NCI-H2171 (cell line): Measurements from ENCODE around the gene SLC27A1.

Experiments used
- DNase-seq: peaks from one replicate; lab custom pipeline; 2025; lab: John Stamatoyannopoulos, UW

Gene SLC27A1

GRCh38 chr19:17470068-17470841 is at the start of gene SLC27A1:
TSS of gene SLC27A1 (plus strand) at chr19:17470524. CDS start at chr19:17470541, 17 bp downstream.
- DNase-seq, result peak; percentile 98

GRCh38 chr19:17421942-17422341 is 48.4 kb upstream of the SLC27A1 start:
- no peak for DNase-seq

GRCh38 chr19:17423429-17424208 is 46.7 kb upstream of the SLC27A1 start:
- no peak for DNase-seq

GRCh38 chr19:17424743-17425365 is 45.5 kb upstream of the SLC27A1 start:
- DNase-seq, result no peak

- DNase-seq, result no peak
Observed at GRCh38 chr19:17429641-17430113, 40.6 kb upstream of the SLC27A1 start.

GRCh38 chr19:17431417-17431816 is 38.9 kb upstream of the SLC27A1 start:
- no peak for DNase-seq

- no peak for DNase-seq
Observed at GRCh38 chr19:17435218-17435617, 35.1 kb upstream of the SLC27A1 start.

- DNase-seq, result no peak
Observed at GRCh38 chr19:17436094-17436873, 34.0 kb upstream of the SLC27A1 start.

GRCh38 chr19:17436874-17437267 is 33.5 kb upstream of the SLC27A1 start:
- no peak for DNase-seq

GRCh38 chr19:17441241-17442021 is 28.9 kb upstream of the SLC27A1 start:
- DNase-seq, result no peak

- DNase-seq, result no peak
Observed at GRCh38 chr19:17445526-17446165, 24.7 kb upstream of the SLC27A1 start.

GRCh38 chr19:17447704-17448130 is 22.6 kb upstream of the SLC27A1 start:
- no peak for DNase-seq

GRCh38 chr19:17448131-17448967 is 22.0 kb upstream of the SLC27A1 start, which contains the start of gene TMEM221:
TSS of gene TMEM221 (minus strand) at chr19:17448668. CDS start at chr19:17448462, 206 bp downstream.
- DNase-seq, result no peak

- no peak for DNase-seq
Observed at GRCh38 chr19:17450264-17451075, 19.9 kb upstream of the SLC27A1 start.

GRCh38 chr19:17451820-17452219 is 18.5 kb upstream of the SLC27A1 start:
- DNase-seq, result no peak

- peak; percentile 62 for DNase-seq
Observed at GRCh38 chr19:17454576-17455071, 15.7 kb upstream of the SLC27A1 start.

- DNase-seq, result no peak
Observed at GRCh38 chr19:17455308-17456123, 14.8 kb upstream of the SLC27A1 start.
